Measurements from ENCODE around the gene PPDPF. TPM values are rescaled to one million over a fixed set of nuclear protein-coding genes. Genes with fewer than 3 reads are reported as not detected.

Gene PPDPF
- total RNA-seq, 1 experiment from 2014 or later, result 30.6 TPM

GRCh38 chr20:63537525-63538203 lies 17.1 kb downstream of the PPDPF start:
- DNase-seq (ENCODE audit: low read depth), result peak; percentile 92

- DNase-seq (ENCODE audit: low read depth), result no peak
Observed at GRCh38 chr20:63538204-63539091, 17.9 kb downstream of the PPDPF start.

GRCh38 chr20:63539092-63539430 lies 18.5 kb downstream of the PPDPF start:
- no peak for DNase-seq (ENCODE audit: low read depth)

- DNase-seq (ENCODE audit: low read depth), result no peak
Observed at GRCh38 chr20:63539441-63540370, 19.1 kb downstream of the PPDPF start.

GRCh38 chr20:63540417-63541186 lies 20.0 kb downstream of the PPDPF start:
- no peak for DNase-seq (ENCODE audit: low read depth)

- DNase-seq (ENCODE audit: low read depth), result no peak
Observed at GRCh38 chr20:63541371-63541770, 20.8 kb downstream of the PPDPF start.

- DNase-seq (ENCODE audit: low read depth), result no peak
Observed at GRCh38 chr20:63542031-63542559, 21.5 kb downstream of the PPDPF start.

GRCh38 chr20:63542696-63543095 lies 22.1 kb downstream of the PPDPF start:
- no peak for DNase-seq (ENCODE audit: low read depth)

- DNase-seq (ENCODE audit: low read depth), result no peak
Observed at GRCh38 chr20:63543131-63543530, 22.6 kb downstream of the PPDPF start.

- no peak for DNase-seq (ENCODE audit: low read depth)
Observed at GRCh38 chr20:63543733-63544132, 23.2 kb downstream of the PPDPF start.

GRCh38 chr20:63544241-63544957 lies 23.8 kb downstream of the PPDPF start:
- no peak for DNase-seq (ENCODE audit: low read depth)

GRCh38 chr20:63544958-63545516 lies 24.5 kb downstream of the PPDPF start:
- peak; percentile 69 for DNase-seq (ENCODE audit: low read depth)

- no peak for DNase-seq (ENCODE audit: low read depth)
Observed at GRCh38 chr20:63545814-63546213, 25.2 kb downstream of the PPDPF start.

GRCh38 chr20:63546256-63546955 lies 25.8 kb downstream of the PPDPF start:
- DNase-seq (ENCODE audit: low read depth), result no peak

- DNase-seq (ENCODE audit: low read depth), result no peak
Observed at GRCh38 chr20:63546956-63547724, 26.6 kb downstream of the PPDPF start.

GRCh38 chr20:63547725-63548480 lies 27.3 kb downstream of the PPDPF start, which contains the start of gene SRMS:
TSS of gene SRMS (minus strand) at chr20:63547749. CDS start at chr20:63547463, 286 bp downstream.
- DNase-seq (ENCODE audit: low read depth), result no peak

GRCh38 chr20:63548542-63548941 lies 28.0 kb downstream of the PPDPF start:
- DNase-seq (ENCODE audit: low read depth), result no peak

GRCh38 chr20:63549019-63549418 lies 28.5 kb downstream of the PPDPF start:
- no peak for DNase-seq (ENCODE audit: low read depth)

Measured in Daoy (cell line).